ENCODE data around the gene NEK5. TPM values are rescaled to one million over a fixed set of nuclear protein-coding genes. Genes with fewer than 3 reads are reported as not detected.

The NEK5 gene
- total and polyA plus RNA-seq, 2 experiments from 2014 or later, result 0.73 to 1.3 TPM

DNA sequence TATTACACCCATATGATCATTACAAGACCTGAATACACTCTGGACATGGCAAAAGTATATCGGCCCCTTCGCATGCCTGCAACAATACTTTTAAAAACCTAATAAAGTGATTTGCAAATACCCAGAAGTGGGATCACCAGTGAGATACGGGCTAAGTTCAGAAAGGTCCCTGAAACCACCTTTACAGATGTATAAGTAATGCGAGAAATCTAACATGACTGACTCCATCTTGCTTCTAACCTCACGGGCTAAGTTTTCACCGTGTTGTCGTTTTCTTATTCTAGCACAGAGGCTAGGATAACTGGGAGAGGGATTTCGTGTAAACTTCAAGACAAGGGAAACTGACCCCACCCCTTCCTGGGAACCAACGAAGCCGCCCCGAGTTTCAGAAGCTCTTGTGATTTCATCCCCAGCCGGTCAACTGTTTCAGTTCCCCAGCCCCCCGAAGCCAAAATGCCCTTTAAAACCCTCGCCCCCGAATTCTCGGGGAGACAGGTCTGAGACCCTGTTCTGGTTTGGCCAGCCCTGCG is 29.8 kb upstream of the NEK5 start (continued):
- TF ChIP-seq ZNF462 (CRISPR knock-in tag; IDR thresholded peaks at IDR 0.05) (no peak), NANOG (IDR thresholded peaks at IDR 0.05; ENCODE audit: borderline replicate concordance) (no peak), ZNF331 (CRISPR knock-in tag; IDR thresholded peaks at IDR 0.05; ENCODE audit: low read depth) (no peak), JUNB (IDR thresholded peaks at IDR 0.05; ENCODE audit: unreplicated experiment) (no peak), ZNF114 (CRISPR knock-in tag; IDR thresholded peaks at IDR 0.05) (no peak), EZH2phosphoT487 (IDR thresholded peaks at IDR 0.05; ENCODE audit: unreplicated experiment) (no peak), POLR2AphosphoS5 (IDR thresholded peaks at IDR 0.05; ENCODE audit: low read depth) (no peak), EZH2 (IDR thresholded peaks at IDR 0.05; ENCODE audit: low read depth, unreplicated experiment) (no peak), STAT1 (IDR thresholded peaks at IDR 0.05; ENCODE audit: unreplicated experiment) (no peak), CREB1 (CRISPR knock-in tag; IDR thresholded peaks at IDR 0.05; ENCODE audit: low read depth) (no peak)
- TF ChIP-seq, protein P1, sequence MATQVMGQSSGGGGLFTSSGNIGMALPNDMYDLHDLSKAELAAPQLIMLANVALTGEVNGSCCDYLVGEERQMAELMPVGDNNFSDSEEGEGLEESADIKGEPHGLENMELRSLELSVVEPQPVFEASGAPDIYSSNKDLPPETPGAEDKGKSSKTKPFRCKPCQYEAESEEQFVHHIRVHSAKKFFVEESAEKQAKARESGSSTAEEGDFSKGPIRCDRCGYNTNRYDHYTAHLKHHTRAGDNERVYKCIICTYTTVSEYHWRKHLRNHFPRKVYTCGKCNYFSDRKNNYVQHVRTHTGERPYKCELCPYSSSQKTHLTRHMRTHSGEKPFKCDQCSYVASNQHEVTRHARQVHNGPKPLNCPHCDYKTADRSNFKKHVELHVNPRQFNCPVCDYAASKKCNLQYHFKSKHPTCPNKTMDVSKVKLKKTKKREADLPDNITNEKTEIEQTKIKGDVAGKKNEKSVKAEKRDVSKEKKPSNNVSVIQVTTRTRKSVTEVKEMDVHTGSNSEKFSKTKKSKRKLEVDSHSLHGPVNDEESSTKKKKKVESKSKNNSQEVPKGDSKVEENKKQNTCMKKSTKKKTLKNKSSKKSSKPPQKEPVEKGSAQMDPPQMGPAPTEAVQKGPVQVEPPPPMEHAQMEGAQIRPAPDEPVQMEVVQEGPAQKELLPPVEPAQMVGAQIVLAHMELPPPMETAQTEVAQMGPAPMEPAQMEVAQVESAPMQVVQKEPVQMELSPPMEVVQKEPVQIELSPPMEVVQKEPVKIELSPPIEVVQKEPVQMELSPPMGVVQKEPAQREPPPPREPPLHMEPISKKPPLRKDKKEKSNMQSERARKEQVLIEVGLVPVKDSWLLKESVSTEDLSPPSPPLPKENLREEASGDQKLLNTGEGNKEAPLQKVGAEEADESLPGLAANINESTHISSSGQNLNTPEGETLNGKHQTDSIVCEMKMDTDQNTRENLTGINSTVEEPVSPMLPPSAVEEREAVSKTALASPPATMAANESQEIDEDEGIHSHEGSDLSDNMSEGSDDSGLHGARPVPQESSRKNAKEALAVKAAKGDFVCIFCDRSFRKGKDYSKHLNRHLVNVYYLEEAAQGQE (IDR thresholded peaks at IDR 0.05; ENCODE audit: unreplicated experiment), result no peak

All from GM23338 (cell line).